GM21737 (cell line): ENCODE measurements around the gene PRR35.

ENCODE experiments used
- ATAC-seq: cut with Tn5 transposase; IDR thresholded peaks from one replicate; pipeline ENCODE4 v1.9.1; 2021; ENCODE audit warnings: mild to moderate bottlenecking, moderate library complexity; ENCODE audit not compliant: unreplicated experiment

Gene PRR35

GRCh38 chr16:578232-578869 is 18.2 kb downstream of the PRR35 start:
- ATAC-seq: no peak

GRCh38 chr16:578870-579405 is 18.7 kb downstream of the PRR35 start:
- ATAC-seq: no peak

GRCh38 chr16:580141-580945 is 20.1 kb downstream of the PRR35 start:
- no peak for ATAC-seq

- no peak for ATAC-seq
Measured at GRCh38 chr16:580946-581498, 20.8 kb downstream of the PRR35 start.

GRCh38 chr16:582218-582613 is 22.0 kb downstream of the PRR35 start:
- no peak for ATAC-seq

GRCh38 chr16:582614-583331 is 22.6 kb downstream of the PRR35 start:
- ATAC-seq: no peak

GRCh38 chr16:583470-583814 is 23.2 kb downstream of the PRR35 start:
- no peak for ATAC-seq

- ATAC-seq: no peak
Measured at GRCh38 chr16:583815-584591, 23.8 kb downstream of the PRR35 start.

GRCh38 chr16:585351-585750 is 25.2 kb downstream of the PRR35 start:
- ATAC-seq: no peak

GRCh38 chr16:586047-586644 is 26.0 kb downstream of the PRR35 start:
- ATAC-seq: no peak

GRCh38 chr16:586645-587590 is 26.7 kb downstream of the PRR35 start:
- ATAC-seq: no peak

GRCh38 chr16:588639-588888 is 28.4 kb downstream of the PRR35 start:
- ATAC-seq: peak; percentile 3

GRCh38 chr16:588889-589657 is 28.9 kb downstream of the PRR35 start:
- peak; percentile 68 for ATAC-seq

- ATAC-seq: peak; percentile 75
Measured at GRCh38 chr16:589658-590187, 29.5 kb downstream of the PRR35 start, which contains the start of gene RAB40C. Gene RAB40C (plus strand): TSS chr16:590066. CDS start chr16:590292, 226 bp downstream.

- no peak for ATAC-seq
Measured at GRCh38 chr16:590188-590814, 30.1 kb downstream of the PRR35 start.

- no peak for ATAC-seq
Measured at GRCh38 chr16:590815-591200, 30.6 kb downstream of the PRR35 start.

- no peak for ATAC-seq
Measured at GRCh38 chr16:591231-591630, 31.0 kb downstream of the PRR35 start.
